HG03060 (cell line): ENCODE results near the gene PTGR3.
"Not testable (repeated sequence)": the region's sequence is repeated elsewhere in the genome, so short reads cannot be mapped to it uniquely, and the experiment has no call there.

Experiments used
- ATAC-seq: cut with Tn5 transposase; IDR thresholded peaks from one replicate; pipeline ENCODE4 v1.9.1; 2021; ENCODE audit warnings: low read depth, moderate number of reproducible peaks; ENCODE audit not compliant: unreplicated experiment

PTGR3 gene

GRCh38 chr18:75204269-75204731, 4.6 kb downstream of the PTGR3 start:
- no peak for ATAC-seq

- no peak for ATAC-seq
Measured at GRCh38 chr18:75203416-75204268, 5.3 kb downstream of the PTGR3 start.

DNA sequence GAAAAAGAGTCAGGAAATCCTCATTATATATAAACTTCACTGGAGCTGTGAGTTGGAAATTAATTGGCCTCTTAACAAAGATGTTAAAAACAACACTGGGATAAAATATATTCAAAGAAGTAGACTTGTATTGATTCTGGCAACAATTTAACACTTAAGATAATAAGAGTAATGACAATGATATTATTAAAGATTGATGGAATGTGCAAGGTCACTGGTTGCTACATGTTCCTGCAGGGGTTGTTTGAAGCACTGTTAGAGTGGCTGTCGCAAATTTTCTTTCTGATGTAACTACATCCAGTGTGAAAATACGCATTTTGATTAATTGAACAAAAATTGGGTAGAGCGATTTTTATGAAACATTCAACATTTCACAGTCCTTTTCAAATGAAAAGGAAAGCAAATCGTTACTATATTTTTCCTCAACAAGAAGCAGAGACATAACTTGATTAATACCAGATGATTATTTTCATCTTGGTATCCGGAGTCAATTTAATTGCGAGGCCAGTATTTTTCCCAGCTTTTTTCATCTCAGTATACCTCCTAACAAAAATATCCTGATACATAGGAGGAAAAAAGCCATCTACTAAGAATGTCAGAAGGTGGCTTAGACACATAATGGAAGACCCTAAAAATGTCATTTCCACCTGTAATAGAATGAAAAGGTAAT, 6.1 kb downstream of the PTGR3 start:
- ATAC-seq, result no peak

- ATAC-seq, result no peak
Measured at GRCh38 chr18:75201282-75202270, 7.4 kb downstream of the PTGR3 start.

DNA sequence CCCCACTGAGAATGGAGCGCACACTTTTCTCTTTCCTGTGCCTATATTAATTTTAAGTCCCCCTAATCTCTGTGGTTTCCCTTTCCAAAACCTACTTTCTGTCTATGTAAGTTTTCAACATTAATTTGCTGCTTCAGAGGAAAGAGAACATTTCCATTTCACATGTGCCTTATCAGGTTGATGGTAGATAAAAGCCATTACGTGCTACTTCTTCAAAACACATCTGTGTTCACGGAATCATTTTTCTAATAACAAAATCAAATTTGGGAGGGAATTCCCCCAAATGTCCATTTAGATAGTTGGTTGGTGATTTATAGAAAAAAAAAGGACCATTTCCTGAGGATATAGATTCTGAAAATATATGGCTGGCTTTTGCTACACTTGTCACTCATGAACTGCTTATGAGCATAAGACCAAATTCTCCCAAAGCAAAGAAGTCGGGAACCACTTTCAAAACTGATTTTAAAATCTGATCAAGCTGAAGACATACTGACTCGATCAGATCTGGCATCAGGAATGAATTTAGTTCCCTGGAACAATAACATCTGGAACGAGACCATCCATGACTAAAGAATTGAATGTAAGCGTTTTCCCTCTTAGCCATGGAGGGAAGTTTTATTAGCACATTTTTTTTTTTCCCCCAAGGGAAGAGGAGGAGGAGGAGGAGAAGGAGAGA, 8.2 kb downstream of the PTGR3 start:
- no peak for ATAC-seq

DNA sequence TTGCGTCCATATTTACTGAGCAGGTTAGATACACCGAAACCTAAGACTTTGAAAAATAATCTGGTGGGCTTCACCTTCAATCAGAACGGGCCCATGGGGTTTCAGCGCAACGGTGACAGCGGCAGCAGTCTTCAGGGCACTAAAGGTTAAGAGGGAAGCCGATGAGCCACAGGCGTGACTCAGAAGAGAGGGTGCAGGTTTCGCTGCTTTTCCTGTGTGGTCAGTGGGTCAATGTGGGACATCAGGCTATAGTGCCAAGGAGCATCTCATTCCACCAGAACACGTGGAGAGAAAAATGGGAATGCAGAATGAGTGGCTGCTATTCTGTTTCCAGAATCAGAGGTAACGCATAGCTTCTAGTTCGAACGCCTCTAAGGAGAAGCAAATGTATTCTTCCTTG, 8.9 kb downstream of the PTGR3 start:
- ATAC-seq, result no peak

DNA sequence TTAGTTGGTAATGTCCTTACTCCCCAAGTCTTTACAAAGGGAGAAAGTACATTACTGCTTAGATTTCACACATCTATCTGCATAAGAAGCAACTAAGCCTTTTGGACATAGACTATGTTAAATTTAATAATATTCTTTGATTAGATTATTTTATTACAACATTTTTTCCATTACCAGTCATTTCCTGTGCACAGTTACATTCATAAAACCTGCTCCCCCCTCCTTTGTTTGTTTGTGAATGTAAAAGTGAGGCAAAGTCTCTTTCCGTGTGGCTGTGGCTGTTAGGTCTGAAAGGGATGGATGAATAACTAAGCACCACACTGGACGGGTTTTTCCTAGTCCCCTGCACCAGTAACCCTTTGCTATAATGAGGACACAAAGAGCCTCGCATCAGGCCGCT, 9.6 kb downstream of the PTGR3 start:
- ATAC-seq, result no peak

DNA sequence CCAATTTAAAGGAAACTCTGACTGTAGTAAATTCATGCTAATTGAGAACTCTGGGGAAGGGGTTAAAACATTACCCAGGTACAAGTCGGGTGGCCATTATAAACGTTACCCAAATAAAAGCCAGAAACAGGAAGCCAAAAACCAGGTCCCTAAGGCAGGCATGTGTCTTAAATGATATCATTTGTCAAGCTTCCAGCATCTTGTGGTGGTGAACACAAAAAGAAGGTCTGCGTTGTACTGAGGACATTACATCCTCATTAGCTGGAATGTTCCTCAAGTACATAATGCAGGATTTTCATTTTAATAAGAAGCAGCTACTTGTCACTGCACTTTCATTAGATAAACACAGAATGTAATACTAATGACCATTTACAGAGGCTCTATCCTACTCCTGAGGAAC, 10.9 kb downstream of the PTGR3 start:
- no peak for ATAC-seq

DNA sequence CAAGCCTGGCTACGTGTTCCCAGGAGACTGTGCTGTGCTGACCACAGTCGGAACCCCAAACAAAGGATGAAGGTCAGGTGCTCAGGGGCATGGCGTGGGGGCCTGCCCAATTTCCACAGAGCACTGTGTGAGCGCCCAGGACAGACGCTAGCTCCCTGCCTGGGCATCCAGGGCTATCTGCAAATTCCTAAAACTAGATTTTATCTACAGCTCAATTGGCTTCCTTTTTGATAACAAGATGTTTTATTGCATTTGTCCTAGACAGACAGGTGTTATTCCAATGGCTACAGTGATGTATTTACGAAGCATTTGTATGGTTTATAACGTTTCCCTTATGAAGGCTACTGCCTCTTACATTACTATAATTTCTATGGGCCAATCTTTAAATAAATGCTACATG, 16.0 kb downstream of the PTGR3 start:
- ATAC-seq, result no peak

- no peak for ATAC-seq
Measured at GRCh38 chr18:75189696-75190095, 19.2 kb downstream of the PTGR3 start.

DNA sequence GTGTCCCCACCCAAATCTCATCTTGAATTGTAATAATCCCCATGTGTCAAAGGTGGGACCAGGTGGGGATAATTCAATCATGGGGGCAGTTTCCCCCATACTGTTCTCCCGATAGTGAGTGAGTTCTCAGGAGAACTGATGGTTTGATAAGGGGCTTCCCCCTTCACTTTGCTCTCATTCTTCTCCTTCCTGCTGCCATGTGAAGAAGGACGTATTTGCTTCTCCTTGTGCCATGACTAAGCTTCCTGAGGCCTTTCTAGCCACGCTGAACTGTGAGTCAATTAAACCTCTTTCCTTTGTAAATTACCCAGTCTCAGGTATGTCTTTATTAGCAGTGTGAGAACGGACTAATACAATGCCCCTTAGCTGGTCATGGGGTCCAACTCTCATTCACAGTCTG, 21.2 kb downstream of the PTGR3 start:
- ATAC-seq, result not testable (repeated sequence)

DNA sequence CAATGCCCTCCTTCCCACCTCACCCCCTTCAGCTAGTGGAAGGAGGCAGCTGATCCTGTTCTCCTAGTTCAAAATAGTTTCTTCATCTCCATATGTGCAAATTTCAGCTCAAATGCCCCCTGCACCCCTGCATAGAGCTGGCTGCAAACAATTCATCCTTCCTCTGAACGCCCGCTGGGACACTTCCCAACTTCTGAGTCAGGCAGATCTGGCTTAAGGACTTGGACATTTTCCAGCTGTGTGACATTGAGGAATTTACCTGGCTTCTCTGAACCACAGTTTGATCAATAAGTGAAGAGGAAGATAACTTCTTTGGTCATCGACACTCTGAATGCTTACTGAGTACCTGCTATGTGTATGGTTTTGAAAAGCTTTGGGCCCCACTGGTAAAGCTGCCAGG, 23.5 kb downstream of the PTGR3 start:
- no peak for ATAC-seq

- no peak for ATAC-seq
Measured at GRCh38 chr18:75183973-75184493, 24.9 kb downstream of the PTGR3 start.

DNA sequence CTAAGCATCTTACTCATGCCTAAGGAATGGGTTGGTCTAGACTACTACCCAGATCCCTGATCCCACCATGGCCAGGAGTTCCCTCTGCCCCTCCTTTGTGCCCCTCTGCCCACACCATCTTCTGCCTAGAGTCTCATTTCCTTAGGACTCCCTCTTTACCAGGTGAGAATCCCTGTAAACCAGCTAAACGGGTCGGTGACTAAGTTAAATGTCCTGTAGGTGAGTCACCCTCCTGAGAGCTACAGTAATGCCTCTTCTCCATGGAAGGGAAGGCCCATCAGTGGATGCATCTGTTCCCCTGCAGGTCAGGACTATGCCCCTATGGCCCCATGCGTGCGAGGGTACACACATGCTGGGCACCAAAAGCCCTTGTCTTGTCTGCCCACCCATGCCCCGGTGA, 25.4 kb downstream of the PTGR3 start:
- no peak for ATAC-seq

- ATAC-seq, result no peak
Measured at GRCh38 chr18:75179819-75180600, 28.9 kb downstream of the PTGR3 start.

- ATAC-seq, result no peak
Measured at GRCh38 chr18:75178376-75178775, 30.6 kb downstream of the PTGR3 start.

DNA sequence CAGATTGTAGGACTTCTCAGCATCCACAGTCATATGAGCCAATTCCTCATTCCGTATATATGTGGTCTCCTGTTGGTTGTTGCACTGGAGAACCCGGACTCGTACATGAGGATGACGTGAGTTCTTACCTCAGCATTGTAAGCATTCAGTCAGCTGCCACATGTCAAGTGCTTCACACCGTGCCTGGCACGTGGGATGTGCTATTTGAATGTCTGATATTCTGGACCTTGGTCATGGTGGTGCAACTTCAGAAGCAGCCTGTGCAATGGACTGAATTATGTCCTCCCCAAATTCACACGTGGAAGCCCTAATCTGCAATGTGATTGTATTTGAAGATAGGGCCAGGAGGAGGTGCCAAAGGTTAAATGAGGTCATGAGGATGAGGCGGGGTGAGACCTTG, 32.1 kb downstream of the PTGR3 start:
- no peak for ATAC-seq

DNA sequence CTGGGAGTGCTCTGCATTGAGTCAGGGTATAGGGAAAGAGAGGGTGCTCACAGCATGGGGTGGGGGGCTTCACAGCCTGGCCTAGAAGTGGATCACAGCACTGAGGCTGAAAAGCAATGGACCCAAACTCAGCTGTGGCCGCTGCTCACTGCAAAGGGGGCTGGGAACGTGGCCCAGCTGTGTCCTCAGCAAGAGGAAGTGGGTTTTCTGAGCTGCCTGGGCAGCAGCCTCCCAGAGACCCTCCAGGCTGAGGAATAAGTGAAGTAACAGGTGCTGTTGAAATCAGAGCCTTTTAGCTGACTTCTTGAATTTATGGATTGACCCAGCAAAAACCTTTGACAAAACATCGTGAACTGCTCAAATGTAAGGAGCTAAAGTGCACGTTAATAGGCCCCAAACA, 35.2 kb downstream of the PTGR3 start:
- ATAC-seq, result no peak

DNA sequence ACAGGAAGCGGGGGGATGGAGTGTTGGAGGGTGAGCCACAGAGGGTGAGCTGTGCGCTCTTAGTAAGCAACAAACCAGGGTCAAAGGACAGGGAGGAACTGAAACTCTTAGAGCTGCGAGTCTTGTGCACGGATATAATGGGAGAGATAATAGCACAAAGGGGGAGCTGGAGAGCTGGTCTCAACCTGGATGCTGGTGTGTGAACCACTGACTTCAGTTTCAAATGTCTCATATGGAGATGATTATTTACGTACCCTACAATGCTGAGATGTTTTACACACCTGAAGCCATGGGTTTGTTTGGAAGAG, 35.9 kb downstream of the PTGR3 start:
- ATAC-seq, result peak; percentile 99
